Ishikawa (cell line): ENCODE results near the gene EPHB1.

Source experiments
- CEBPB ChIP-seq: IDR thresholded peaks from 2 replicates; pipeline ENCODE4 v1.6.1; 2012
- CREB1 ChIP-seq: IDR thresholded peaks from 2 replicates; pipeline ENCODE4 v1.6.1; 2012; ENCODE audit warnings: low read depth
- EGR1 ChIP-seq: IDR thresholded peaks from 2 replicates; pipeline ENCODE4 v1.6.1; 2012
- EP300 ChIP-seq: IDR thresholded peaks from 2 replicates; pipeline ENCODE4 v1.6.1; 2012; ENCODE audit warnings: borderline replicate concordance
- FOXM1 ChIP-seq: IDR thresholded peaks from 2 replicates; pipeline ENCODE4 v1.6.1; 2012; ENCODE audit warnings: low read depth, borderline replicate concordance
- MAX ChIP-seq: IDR thresholded peaks from 2 replicates; pipeline ENCODE4 v1.6.1; 2012
- NFIC ChIP-seq: IDR thresholded peaks from 2 replicates; pipeline ENCODE4 v1.6.1; 2012
- RAD21 ChIP-seq: IDR thresholded peaks from 2 replicates; pipeline ENCODE4 v1.6.1; 2012; ENCODE audit warnings: low read depth
- REST ChIP-seq: IDR thresholded peaks from 2 replicates; pipeline ENCODE4 v1.6.1; 2012; ENCODE audit warnings: low read depth, mild to moderate bottlenecking
- TAF1 ChIP-seq: IDR thresholded peaks from 2 replicates; pipeline ENCODE4 v1.6.1; 2012; ENCODE audit warnings: low read depth, mild to moderate bottlenecking
- TCF12 ChIP-seq: IDR thresholded peaks from 2 replicates; pipeline ENCODE4 v1.6.1; 2012; ENCODE audit warnings: low read depth
- USF1 ChIP-seq: IDR thresholded peaks from 2 replicates; pipeline ENCODE4 v1.6.1; 2012
- YY1 ChIP-seq: IDR thresholded peaks from 2 replicates; pipeline ENCODE4 v1.6.1; 2012; ENCODE audit warnings: low read depth
- ZBTB7A ChIP-seq: IDR thresholded peaks from 2 replicates; pipeline ENCODE4 v1.6.1; 2012; ENCODE audit warnings: low read depth

EPHB1 gene

GRCh38 chr3:135149707-135150681, 354.9 kb downstream of the EPHB1 start:
- TF ChIP-seq ZBTB7A (no peak), CREB1 (no peak), TAF1 (no peak), REST (no peak), FOXM1 (no peak), YY1 (no peak), NFIC (no peak)

DNA sequence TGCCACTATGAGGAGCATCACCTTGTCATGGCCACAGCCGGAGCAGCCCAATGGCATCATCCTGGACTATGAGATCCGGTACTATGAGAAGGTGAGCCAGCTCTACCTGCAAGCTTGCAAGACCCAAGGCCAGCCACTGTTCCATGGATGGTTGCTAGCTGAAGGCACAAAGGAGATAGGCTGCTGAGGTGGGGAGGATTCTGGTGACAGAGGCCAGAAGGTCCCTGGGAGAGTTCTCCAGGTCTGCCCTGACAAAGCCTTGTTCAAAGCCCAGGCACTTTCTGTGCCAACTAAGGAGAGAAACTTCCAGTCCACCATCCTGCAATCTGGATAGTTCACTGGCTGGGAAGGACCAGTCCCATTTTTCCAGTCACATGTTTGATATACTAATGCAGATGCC, 359.1 kb downstream of the EPHB1 start:
- TF ChIP-seq CEBPB = no peak
- TF ChIP-seq REST = no peak
- TF ChIP-seq USF1 = no peak
- TF ChIP-seq NFIC = no peak
- no peak for TF ChIP-seq CREB1
- no peak for TF ChIP-seq FOXM1
- no peak for TF ChIP-seq TCF12
- no peak for TF ChIP-seq YY1
- no peak for TF ChIP-seq EGR1
- no peak for TF ChIP-seq MAX
- no peak for TF ChIP-seq EP300
- no peak for TF ChIP-seq TAF1

- TF ChIP-seq CREB1 (no peak), RAD21 (no peak)
These were observed 360.2 kb downstream of the EPHB1 start for GRCh38 chr3:135155228-135155627.

GRCh38 chr3:135155791-135156190, 360.7 kb downstream of the EPHB1 start:
- TF ChIP-seq NFIC (no peak), EGR1 (no peak), MAX (no peak), TCF12 (no peak)

GRCh38 chr3:135157045-135157740, 362.1 kb downstream of the EPHB1 start:
- TF ChIP-seq FOXM1 (no peak), CEBPB (no peak), EP300 (no peak)

GRCh38 chr3:135158520-135158919, 363.5 kb downstream of the EPHB1 start:
- TF ChIP-seq EGR1 (no peak), REST (no peak), YY1 (no peak), CREB1 (no peak)
